Measurements from ENCODE around the gene LCN15.
"Not testable (repeated sequence)": the region's sequence is repeated elsewhere in the genome, so short reads cannot be mapped to it uniquely, and the experiment has no call there.

Gene LCN15

DNA sequence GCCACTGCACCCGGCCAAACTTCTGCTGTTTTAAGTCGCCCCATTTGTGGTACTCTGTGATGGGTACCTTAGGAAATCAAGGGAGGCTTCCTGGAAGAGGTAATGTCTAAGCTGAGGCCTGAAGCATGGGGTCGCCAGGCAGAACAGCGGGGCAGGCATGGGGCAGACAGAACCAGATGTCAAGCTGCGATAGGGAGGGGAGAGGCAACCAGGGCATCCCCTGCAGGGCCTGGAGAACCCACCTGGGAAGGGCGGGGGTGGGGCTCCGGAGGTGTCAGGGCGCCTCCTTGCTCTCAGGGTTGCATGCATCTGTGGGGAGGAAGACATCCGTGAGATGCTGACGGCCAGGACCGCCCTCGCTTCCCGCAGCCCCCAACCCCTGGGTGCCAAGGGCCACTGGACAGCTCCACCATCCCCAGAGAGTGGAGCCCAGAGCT is 2.8 kb downstream of the LCN15 start:
- Histone ChIP-seq H4K20me1 (ENCODE audit: insufficient read depth) (no peaks in the 10 kb centered on the region), H3K4me2 (peak overlapping the region; percentile 30; the same call in 1 of the 2 replicates), H3K79me2 (ENCODE audit: insufficient read depth, low read depth) (no peaks in the 10 kb centered on the region), H3K27ac (no peak overlapping the region), H3K4me1 (ENCODE audit: low read depth, poor library complexity, severe bottlenecking) (peaks cover 37% of the 10 kb centered on the region), H3K27me3 (ENCODE audit: insufficient read depth, low read depth) (peaks cover 29% of the 10 kb centered on the region), H3K9ac (no peak overlapping the region), H3K36me3 (ENCODE audit: insufficient read depth) (no peaks in the 10 kb centered on the region), H3K4me3 (IDR thresholded peaks at IDR 0.05; ENCODE audit: insufficient read depth, low read depth, low read length) (no peak overlapping the region), H2AFZ (ENCODE audit: low read depth) (no peak overlapping the region; the same call in 1 of the 2 replicates)
- no peak for TF ChIP-seq CTCF (conservative IDR thresholded peaks at IDR 0.05; ENCODE audit: low read depth, low read length)

GRCh38 chr9:136760834-136761544 is 3.3 kb downstream of the LCN15 start:
- not testable (repeated sequence) for H3K36me3 ChIP-seq (ENCODE audit: insufficient read depth); H3K27ac ChIP-seq; H3K4me3 ChIP-seq (IDR thresholded peaks at IDR 0.05; ENCODE audit: insufficient read depth, low read depth, low read length); H2AFZ ChIP-seq (ENCODE audit: low read depth); H4K20me1 ChIP-seq (ENCODE audit: insufficient read depth); H3K9ac ChIP-seq; H3K79me2 ChIP-seq (ENCODE audit: insufficient read depth, low read depth)
- Histone ChIP-seq H3K4me2 (peak overlapping the region; percentile 30; the same call in 1 of the 2 replicates), H3K4me1 (ENCODE audit: low read depth, poor library complexity, severe bottlenecking) (peaks cover 31% of the 10 kb centered on the region), H3K27me3 (ENCODE audit: insufficient read depth, low read depth) (peaks cover 29% of the 10 kb centered on the region)
- peak; percentile 71 for TF ChIP-seq CTCF (conservative IDR thresholded peaks at IDR 0.05; ENCODE audit: low read depth, low read length)

- Histone ChIP-seq H3K9ac (no peak overlapping the region), H3K4me3 (IDR thresholded peaks at IDR 0.05; ENCODE audit: insufficient read depth, low read depth, low read length) (no peak overlapping the region), H3K27me3 (ENCODE audit: insufficient read depth, low read depth) (peaks cover 29% of the 10 kb centered on the region), H3K27ac (no peak overlapping the region), H3K4me1 (ENCODE audit: low read depth, poor library complexity, severe bottlenecking) (peaks cover 25% of the 10 kb centered on the region), H3K4me2 (no peak overlapping the region; the same call in 1 of the 2 replicates), H3K36me3 (ENCODE audit: insufficient read depth) (no peaks in the 10 kb centered on the region), H3K79me2 (ENCODE audit: insufficient read depth, low read depth) (no peaks in the 10 kb centered on the region), H4K20me1 (ENCODE audit: insufficient read depth) (no peaks in the 10 kb centered on the region), H2AFZ (ENCODE audit: low read depth) (no peak overlapping the region)
- TF ChIP-seq CTCF (conservative IDR thresholded peaks at IDR 0.05; ENCODE audit: low read depth, low read length): no peak
Observed at GRCh38 chr9:136760424-136760823, 3.9 kb downstream of the LCN15 start.

GRCh38 chr9:136759436-136760325 is 4.6 kb downstream of the LCN15 start:
- no peaks in the 10 kb centered on the region for H4K20me1 ChIP-seq (ENCODE audit: insufficient read depth)
- no peak for TF ChIP-seq CTCF (conservative IDR thresholded peaks at IDR 0.05; ENCODE audit: low read depth, low read length)
- H3K36me3 ChIP-seq (ENCODE audit: insufficient read depth): no peaks in the 10 kb centered on the region
- H3K9ac ChIP-seq: no peak overlapping the region
- no peak overlapping the region for H3K27ac ChIP-seq
- H3K27me3 ChIP-seq (ENCODE audit: insufficient read depth, low read depth): peaks cover 29% of the 10 kb centered on the region
- H2AFZ ChIP-seq (ENCODE audit: low read depth): no peak overlapping the region
- H3K4me2 ChIP-seq: no peak overlapping the region
- H3K79me2 ChIP-seq (ENCODE audit: insufficient read depth, low read depth): no peaks in the 10 kb centered on the region
- no peak overlapping the region for H3K4me3 ChIP-seq (IDR thresholded peaks at IDR 0.05; ENCODE audit: insufficient read depth, low read depth, low read length)
- peaks cover 18% of the 10 kb centered on the region for H3K4me1 ChIP-seq (ENCODE audit: low read depth, poor library complexity, severe bottlenecking)

Data from KMS-11 (cell line).